HG03175 (cell line): ENCODE data around the gene LHX8.
"Not testable (repeated sequence)": the region's sequence is repeated elsewhere in the genome, so short reads cannot be mapped to it uniquely, and the experiment has no call there.

ENCODE experiments used
- ATAC-seq: cut with Tn5 transposase; IDR thresholded peaks from one replicate; pipeline ENCODE4 v1.9.1; 2021; ENCODE audit warnings: mild to moderate bottlenecking, moderate library complexity; ENCODE audit not compliant: unreplicated experiment

Gene LHX8

GRCh38 chr1:75132242-75132811 lies 1.9 kb upstream of the LHX8 start:
- no peak for ATAC-seq

GRCh38 chr1:75132812-75133619 lies 1.2 kb upstream of the LHX8 start:
- no peak for ATAC-seq

- ATAC-seq = no peak
Measured at GRCh38 chr1:75134647-75135572, 722 bp downstream of the LHX8 start.

- ATAC-seq = no peak
Measured at GRCh38 chr1:75135573-75136194, 1.5 kb downstream of the LHX8 start.

- ATAC-seq = no peak
Measured at GRCh38 chr1:75136195-75136815, 2.1 kb downstream of the LHX8 start.

GRCh38 chr1:75136921-75137641 lies 2.9 kb downstream of the LHX8 start:
- no peak for ATAC-seq

GRCh38 chr1:75152092-75152491 lies 17.9 kb downstream of the LHX8 start:
- ATAC-seq = no peak

GRCh38 chr1:75159154-75159553 lies 25.0 kb downstream of the LHX8 start:
- ATAC-seq = no peak

GRCh38 chr1:75165264-75165663 lies 31.1 kb downstream of the LHX8 start:
- ATAC-seq = no peak

- ATAC-seq = no peak
Measured at GRCh38 chr1:75166821-75167220, 32.6 kb downstream of the LHX8 start.

- no peak for ATAC-seq
Measured at GRCh38 chr1:75170011-75170410, 35.8 kb downstream of the LHX8 start.

GRCh38 chr1:75170981-75171380 lies 36.8 kb downstream of the LHX8 start:
- ATAC-seq = no peak

GRCh38 chr1:75171876-75172275 lies 37.7 kb downstream of the LHX8 start:
- ATAC-seq = no peak

- no peak for ATAC-seq
Measured at GRCh38 chr1:75172556-75172955, 38.4 kb downstream of the LHX8 start.

GRCh38 chr1:75174031-75174760 lies 40.0 kb downstream of the LHX8 start:
- ATAC-seq = no peak

- ATAC-seq = not testable (repeated sequence)
Measured at GRCh38 chr1:75181214-75181955, 47.2 kb downstream of the LHX8 start.

GRCh38 chr1:75188892-75189291 lies 54.7 kb downstream of the LHX8 start:
- no peak for ATAC-seq

- ATAC-seq = no peak
Measured at GRCh38 chr1:75198163-75198562, 64.0 kb downstream of the LHX8 start.

- no peak for ATAC-seq
Measured at GRCh38 chr1:75198761-75199160, 64.6 kb downstream of the LHX8 start.
